Measurements from ENCODE around the gene USP9X.
"Not testable (repeated sequence)": the region's sequence is repeated elsewhere in the genome, so short reads cannot be mapped to it uniquely, and the experiment has no call there.

USP9X gene

GRCh38 chrX:41085512-41085877 lies 250 bp downstream of the USP9X start:
- DNase-seq: peak in 38 of 51 donors; percentile 2 to 80 (median 36)

GRCh38 chrX:41085878-41086626 lies 807 bp downstream of the USP9X start:
- peak in 45 of 51 donors; percentile 1 to 69 (median 27) for DNase-seq

DNA sequence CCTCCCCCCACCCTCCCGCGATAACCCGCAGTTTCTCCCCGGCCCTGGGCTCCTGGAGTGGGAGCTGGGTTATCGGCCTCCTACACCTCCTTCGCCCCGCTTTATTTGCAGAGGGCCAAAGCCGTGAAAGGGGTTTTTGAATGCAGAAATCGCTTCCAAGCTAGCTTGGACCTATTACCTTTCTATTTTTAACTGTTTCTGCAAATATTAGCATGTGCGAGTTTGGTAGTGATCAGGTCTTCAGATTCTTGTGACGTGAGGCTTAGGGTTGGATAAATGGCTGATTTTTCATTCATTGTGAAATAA lies 1.3 kb downstream of the USP9X start:
- peak in 1 of 51 donors; percentile 10 for DNase-seq

DNA sequence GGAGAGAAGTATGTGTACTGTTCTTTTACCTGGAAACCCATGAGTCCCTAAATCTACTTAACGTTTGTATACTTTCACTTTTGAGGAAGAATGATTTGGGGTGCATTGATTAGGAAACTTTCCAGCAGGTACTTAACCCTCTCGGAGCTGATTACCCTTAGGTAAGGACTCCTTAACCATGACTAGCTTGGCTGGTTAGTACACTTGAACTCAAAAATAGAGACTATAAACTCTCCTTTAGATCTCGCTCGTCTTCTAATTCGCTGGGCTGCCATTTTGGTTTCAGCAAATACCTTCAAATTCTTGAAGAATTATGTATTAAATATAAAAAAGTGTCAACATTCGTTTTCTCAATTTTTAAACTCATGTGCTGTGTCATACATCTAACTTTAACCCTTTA lies 2.0 kb downstream of the USP9X start:
- no peak for DNase-seq

- DNase-seq: no peak
These were observed 5.5 kb downstream of the USP9X start for GRCh38 chrX:41090568-41091238.

- DNase-seq: no peak
These were observed 7.5 kb downstream of the USP9X start for GRCh38 chrX:41092776-41093175.

DNA sequence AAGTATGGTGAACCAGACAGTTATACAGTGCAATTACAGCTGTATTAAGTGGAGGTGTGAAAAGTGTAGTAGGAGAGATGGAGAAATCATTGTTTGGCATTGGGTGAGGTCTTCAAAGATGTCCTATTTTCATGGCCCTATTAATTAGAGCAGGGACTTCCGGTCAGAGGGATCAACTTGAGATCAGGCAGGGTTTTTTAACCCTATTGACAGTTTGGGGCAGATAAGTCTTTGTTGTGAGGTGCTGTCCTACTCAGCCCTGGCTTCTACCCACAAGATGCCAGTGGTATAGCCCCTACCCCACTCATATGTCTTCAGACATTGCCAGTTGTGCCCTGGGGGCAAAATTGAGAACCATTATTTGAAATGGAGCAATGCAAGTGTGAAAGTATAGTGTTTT lies 9.9 kb downstream of the USP9X start:
- DNase-seq: no peak

GRCh38 chrX:41095908-41096307 lies 10.7 kb downstream of the USP9X start:
- DNase-seq: no peak

DNA sequence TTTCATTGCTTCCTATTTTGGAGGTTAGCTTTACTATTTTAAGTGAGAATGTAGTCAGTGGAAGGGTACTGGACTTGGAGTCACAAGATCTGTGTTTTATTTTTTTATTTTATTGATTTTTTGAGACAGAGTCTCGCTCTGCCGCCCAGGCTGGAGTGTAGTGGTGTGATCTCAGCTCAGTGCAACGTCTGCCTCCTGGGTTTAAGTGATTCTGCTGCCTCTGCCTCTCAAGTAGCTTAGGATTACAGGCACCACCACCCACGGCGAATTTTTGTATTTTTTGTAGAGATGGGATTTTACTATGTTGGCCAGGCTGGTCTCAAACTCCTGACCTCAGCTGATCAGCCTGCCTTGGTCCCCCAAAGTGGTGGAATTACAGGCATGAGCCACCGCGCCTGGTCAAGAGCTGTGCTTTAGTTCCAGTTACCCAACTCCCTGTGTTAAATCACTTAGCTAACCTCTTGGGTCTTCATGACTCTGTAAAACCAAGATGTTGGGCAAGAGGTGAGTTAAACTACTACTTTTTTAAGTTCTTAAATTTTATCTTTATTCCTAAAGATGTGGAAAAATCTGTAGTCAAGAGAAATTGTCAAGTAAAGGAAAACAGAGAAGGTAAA lies 11.2 kb downstream of the USP9X start:
- no peak for DNase-seq

- DNase-seq: no peak
These were observed 12.1 kb downstream of the USP9X start for GRCh38 chrX:41097326-41097725.

DNA sequence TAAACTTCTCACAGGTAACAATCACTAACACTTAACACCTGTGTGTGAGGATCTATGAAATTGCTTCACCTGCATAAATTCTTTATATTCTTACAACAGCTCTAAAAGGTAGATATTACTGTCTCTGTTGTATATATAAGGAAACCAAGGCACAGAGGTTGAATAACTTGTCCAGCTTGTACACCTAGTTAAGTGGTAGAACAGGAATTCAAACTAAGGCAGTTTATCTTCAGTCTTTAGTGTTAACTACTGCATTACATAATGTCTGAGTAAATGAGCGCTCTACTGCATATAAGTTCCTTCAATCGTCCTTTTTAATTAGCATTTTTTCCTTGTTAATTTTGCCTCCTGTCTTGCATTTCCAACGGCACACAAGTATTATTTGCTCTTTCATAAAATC lies 15.0 kb downstream of the USP9X start:
- DNase-seq: no peak

DNA sequence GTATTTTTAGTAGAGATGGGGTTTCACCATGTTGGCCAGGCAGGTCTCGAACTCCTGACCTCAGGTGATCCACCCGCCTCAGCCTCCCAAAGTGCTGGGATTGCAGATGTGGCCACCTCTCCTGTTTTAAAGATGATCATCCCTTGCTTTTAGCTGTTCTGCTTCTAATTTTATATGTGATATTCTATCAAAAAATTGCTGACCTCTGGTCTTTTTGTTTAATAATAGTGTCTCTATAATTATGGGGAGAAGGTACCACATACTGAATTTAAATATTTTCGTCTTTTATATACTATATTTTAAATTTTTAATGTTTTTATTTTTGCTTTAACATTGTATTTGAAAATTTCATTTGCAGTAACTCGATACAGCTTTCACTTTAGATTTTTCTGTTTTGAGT lies 15.6 kb downstream of the USP9X start:
- no peak for DNase-seq

GRCh38 chrX:41105005-41105404 lies 19.8 kb downstream of the USP9X start:
- DNase-seq: no peak

DNA sequence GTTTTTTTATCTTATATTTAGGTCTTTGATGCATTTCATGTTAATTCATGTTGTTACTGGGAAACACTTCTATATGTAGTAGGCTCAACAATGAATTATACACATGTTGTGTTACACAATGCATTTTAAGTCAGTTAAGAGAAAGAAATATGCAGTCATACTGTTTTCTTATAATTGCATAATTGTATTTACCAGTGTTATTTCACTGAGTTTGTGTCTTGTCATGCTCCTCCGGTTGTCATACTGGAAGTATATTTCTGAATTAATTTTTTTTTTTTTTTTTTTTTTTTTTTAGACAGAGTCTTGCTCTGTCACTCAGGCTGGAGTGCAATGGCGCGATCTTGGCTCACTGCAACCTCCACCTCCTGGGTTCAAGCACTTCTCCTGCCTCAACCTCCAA lies 21.0 kb downstream of the USP9X start:
- DNase-seq: not testable (repeated sequence)

GRCh38 chrX:41108007-41108406 lies 22.8 kb downstream of the USP9X start:
- DNase-seq: no peak

DNA sequence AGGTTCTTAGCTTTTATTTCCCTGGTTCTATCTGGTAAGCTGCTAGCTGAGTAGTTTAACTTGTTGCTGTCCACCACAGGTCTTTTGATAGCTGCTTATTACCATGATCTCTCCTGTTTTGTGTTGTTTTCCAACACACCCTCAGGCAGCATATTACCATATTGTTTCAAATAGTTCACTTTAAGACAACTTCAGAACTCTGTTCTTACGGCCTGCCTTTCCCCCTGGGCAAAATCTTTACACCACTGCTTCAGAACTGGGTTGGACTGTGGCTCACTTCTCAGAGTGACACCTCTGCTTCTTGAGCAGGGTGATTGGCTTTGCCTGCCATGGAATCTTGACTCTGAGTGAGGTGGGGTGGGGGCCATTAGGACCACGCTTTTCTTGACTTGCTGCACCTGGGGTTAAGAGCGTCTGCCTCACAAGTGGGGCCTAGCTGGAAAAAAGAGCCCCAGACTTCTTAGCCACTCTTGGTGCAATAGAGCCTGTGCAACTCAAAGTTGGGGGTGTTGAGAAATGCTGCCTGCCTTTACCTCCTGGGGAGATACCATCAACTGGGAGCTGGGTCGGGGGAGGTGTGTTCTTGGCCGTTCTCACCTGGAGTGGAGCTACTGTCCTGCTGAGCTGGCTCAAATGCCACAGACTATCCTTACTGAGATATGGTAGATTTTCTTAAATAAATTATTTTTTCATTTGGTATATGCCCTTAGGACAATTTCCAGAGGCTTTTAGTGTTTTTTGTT lies 23.4 kb downstream of the USP9X start:
- no peak for DNase-seq

DNA sequence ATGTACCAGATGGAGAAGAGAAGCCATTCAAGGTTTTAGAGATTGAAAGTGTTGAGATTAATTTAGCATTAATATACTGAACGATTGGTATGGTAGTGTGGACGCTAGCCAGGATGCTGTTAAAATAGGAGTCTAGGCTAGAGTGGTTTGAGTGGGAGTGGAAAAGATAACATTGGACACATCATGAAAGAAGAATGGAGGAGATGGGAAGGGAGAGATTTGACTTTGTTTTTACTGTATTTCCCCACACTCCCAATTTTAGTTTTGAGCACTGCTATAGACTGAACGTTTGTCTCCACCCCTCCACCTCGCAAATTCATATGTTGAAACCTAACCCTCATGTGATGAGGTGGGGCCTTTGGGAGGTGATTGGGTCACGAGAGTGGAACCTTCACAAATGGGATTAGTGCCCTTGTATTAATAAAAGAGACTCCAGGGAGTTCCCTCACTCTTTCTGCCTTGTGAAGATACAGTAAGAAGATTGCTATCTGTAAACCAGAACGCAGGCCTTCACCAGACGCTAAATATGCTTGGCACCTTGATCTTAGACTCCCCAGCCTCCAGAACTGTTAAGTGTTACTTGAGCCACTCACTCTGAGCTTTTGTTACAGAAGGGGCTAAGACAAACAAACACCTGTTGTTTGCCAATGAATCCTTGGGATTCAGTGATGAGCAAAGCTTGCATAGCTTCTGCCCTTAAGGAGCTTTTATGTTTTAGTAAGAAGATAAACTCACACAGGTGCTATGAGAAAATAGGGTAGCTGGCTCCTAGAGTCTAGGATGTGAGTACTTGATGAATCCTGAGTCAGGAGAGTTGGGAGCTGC lies 25.8 kb downstream of the USP9X start:
- no peak for DNase-seq

DNA sequence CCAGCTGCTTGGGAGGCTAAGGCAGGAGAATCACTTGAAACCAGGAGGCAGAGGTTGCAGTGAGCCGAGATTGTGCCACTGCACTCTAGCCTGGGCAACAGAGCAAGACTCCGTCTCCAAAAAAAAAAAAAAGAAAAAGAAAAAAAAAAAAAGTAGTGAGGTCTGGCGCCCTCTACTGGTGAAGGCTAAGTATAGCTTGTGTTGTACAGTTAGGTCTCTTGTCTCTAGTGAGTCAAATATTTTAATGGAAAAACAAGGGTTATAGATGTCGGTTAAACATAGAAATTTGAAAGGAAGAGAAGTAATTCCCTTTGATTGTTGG lies 29.8 kb downstream of the USP9X start:
- peak in 4 of 51 donors; percentile 0 to 17 (median 0) for DNase-seq

GRCh38 chrX:41116948-41117347 lies 31.7 kb downstream of the USP9X start:
- no peak for DNase-seq

DNA sequence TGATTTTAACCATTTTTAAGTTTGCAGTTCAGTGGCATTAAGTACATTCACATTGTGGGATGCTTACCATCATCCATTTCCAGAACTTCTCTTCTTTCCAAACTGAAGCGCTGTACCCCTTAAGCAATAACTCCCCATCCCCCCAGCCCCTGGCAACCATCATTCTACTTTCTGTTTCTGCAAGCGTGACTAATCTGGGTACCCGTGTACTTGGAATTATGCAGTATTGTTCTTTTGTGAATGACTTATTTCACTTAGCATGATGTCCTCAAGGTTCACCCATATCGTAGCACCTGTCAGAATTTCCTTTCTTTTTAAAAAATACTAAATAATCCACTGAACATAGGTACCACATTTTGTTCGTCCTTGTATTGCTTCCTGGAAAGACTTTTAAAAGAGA lies 32.9 kb downstream of the USP9X start:
- DNase-seq: no peak

GRCh38 chrX:41119803-41120202 lies 34.6 kb downstream of the USP9X start:
- DNase-seq: no peak

DNA sequence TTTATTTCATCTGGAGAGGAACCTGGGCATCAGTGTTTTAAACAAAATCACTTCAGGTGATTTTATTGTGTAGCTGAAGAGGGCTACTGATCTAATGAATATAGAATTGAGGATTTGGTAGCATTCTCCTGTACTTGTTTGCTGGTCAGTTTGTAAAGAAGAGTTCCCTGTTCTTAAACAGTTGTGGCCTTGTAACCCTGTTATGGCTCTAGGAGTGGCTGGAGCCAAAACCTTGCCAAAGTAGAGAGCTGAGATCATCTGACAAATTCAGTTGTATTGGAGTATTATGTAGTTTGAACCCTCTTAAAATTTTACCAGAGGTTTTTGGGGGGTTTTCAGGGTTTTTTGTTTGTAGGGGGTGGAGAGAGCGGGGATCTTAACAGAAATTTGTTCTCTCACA lies 36.5 kb downstream of the USP9X start:
- no peak for DNase-seq

Data from hypothalamus (tissue), 51 donors.